GM23248 (cell line): ENCODE data around the gene LAPTM5.

Experiments
- EZH2 ChIP-seq: fragments of 200-600 bp; sonication (generic); IDR thresholded peaks from 2 replicates; pipeline ENCODE4 v1.6.1; 2018; ENCODE audit warnings: antibody characterized with exemption, mild to moderate bottlenecking; ENCODE audit not compliant: insufficient read depth, poor library complexity, severe bottlenecking
- EZH2phosphoT487 ChIP-seq: fragments of 200-600 bp; sonication (generic); IDR thresholded peaks from 2 replicates; pipeline ENCODE4 v1.6.1; 2018; ENCODE audit warnings: antibody characterized with exemption, moderate library complexity, mild to moderate bottlenecking, low read depth; ENCODE audit not compliant: insufficient read depth

GRCh38 chr1:30748699-30749401 lies 8.7 kb downstream of the LAPTM5 start:
- TF ChIP-seq EZH2 (no peak), EZH2phosphoT487 (no peak)
